ENCODE results near the gene ITGB3. TPM values are rescaled to one million over a fixed set of nuclear protein-coding genes. Genes with fewer than 3 reads are reported as not detected.

ITGB3 gene
- total and polyA plus RNA-seq, 9 of the 15 experiments (the other 6 are each of a cell fraction or from before 2014, with no cell fraction given), result 0.08 to 2.6 (median 0.62) TPM; not detected in 1

DNA sequence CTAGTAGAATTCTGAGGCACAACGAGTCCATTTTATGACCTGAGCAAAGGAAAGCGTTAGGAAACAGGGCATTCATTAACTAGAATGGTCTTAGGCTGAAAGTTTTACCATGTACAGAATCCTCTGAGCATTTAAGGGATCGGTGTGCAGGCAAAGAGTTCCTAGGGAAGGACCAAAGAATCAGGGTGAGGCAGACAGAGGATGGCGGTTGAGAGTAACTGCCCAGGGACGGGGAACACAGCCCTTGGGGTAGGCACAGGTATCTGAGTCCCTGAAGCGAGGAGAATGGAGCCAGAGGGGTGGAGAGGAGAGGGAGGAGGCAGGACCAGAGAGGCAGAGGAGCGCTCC is 14.0 kb upstream of the ITGB3 start:
- in situ Hi-C loops (cut with MboI) (no loop called here), intact Hi-C loops (cut with micrococcal nuclease) (no loop called here)
- POLR2A ChIA-PET, result interaction anchor here (1.1 to 2.1 kb wide), 4 partner anchors 11 to 52 kb away, joined by 4 to 7 read pairs (median 4); partner anchors contain the start of gene ITGB3
- peaks cover 20 to 21% of the 10 kb centered on the region in 2 experiments for H3K4me1 ChIP-seq (replicated peaks in 1 of 2; ENCODE audit: control insufficient read depth in 2 of 2, insufficient read depth in 2 of 2, low read length in 2 of 2)
- no peaks in the 10 kb centered on the region for H3K36me3 ChIP-seq (ENCODE audit: control insufficient read depth, insufficient read depth, low read length)
- peak overlapping the region; percentile 51 for H3K4me2 ChIP-seq (ENCODE audit: insufficient read depth, low read length)
- FAIRE-seq, result no peak
- peak overlapping the region; percentile 98 for H2AFZ ChIP-seq (ENCODE audit: low read depth, low read length)
- peak overlapping the region; percentile 69 for H3K27ac ChIP-seq (ENCODE audit: extremely low read depth, low read depth, low read length)
- H3K9me1 ChIP-seq (ENCODE audit: control insufficient read depth, insufficient read depth, low read length), result peaks cover 4% of the 10 kb centered on the region
- BruUV-seq (replicated peaks), result no TSS peak
- CTCF ChIA-PET (ENCODE audit: low intra/inter-chr PET ratio), result no interaction called here
- ATAC-seq, result no peak; the same call in 2 of the 3 replicates
- H3K4me3 ChIP-seq, result no peak overlapping the region
- no peak for DNase-seq (ENCODE audit: extremely low read depth in 1 of 4, low spot score in 3 of 4)
- WGBS (ENCODE audit: insufficient coverage, low coverage, missing lambda C conversion rate), result 58% methylated on average over 7 of the region's 7 CpGs
- H3K27me3 ChIP-seq (ENCODE audit: control insufficient read depth in 2 of 2, insufficient read depth in 2 of 2, low read length in 2 of 2), result no peaks in the 10 kb centered on the region
- peak overlapping the region; percentile 59 to 65; a peak in 3 of 4 replicates for H3K9ac ChIP-seq (ENCODE audit: insufficient read depth in 1 of 2, low read depth in 2 of 2, low read length in 2 of 2)
- no peaks in the 10 kb centered on the region; the same call in 1 of the 2 replicates for H3K9me3 ChIP-seq (replicated peaks; ENCODE audit: control insufficient read depth, insufficient read depth, low read depth, low read length)
- H4K20me1 ChIP-seq (replicated peaks; ENCODE audit: control insufficient read depth, insufficient read depth, low read length), result no peaks in the 10 kb centered on the region
- H3K79me2 ChIP-seq (ENCODE audit: control insufficient read depth, insufficient read depth, low read length), result no peaks in the 10 kb centered on the region
- TF ChIP-seq SMARCA5 (IDR thresholded peaks at IDR 0.05) (peak; percentile 36; the same call in 1 of the 2 replicates), CAMTA2 (CRISPR knock-in tag; conservative IDR thresholded peaks at IDR 0.05) (no peak), SMARCC2 (IDR thresholded peaks at IDR 0.05; ENCODE audit: low read depth) (no peak), FOXJ3 (CRISPR knock-in tag; IDR thresholded peaks at IDR 0.05) (no peak), BRD9 (IDR thresholded peaks at IDR 0.05; ENCODE audit: low read depth, partially characterized antibody) (peak; percentile 16)

DNA sequence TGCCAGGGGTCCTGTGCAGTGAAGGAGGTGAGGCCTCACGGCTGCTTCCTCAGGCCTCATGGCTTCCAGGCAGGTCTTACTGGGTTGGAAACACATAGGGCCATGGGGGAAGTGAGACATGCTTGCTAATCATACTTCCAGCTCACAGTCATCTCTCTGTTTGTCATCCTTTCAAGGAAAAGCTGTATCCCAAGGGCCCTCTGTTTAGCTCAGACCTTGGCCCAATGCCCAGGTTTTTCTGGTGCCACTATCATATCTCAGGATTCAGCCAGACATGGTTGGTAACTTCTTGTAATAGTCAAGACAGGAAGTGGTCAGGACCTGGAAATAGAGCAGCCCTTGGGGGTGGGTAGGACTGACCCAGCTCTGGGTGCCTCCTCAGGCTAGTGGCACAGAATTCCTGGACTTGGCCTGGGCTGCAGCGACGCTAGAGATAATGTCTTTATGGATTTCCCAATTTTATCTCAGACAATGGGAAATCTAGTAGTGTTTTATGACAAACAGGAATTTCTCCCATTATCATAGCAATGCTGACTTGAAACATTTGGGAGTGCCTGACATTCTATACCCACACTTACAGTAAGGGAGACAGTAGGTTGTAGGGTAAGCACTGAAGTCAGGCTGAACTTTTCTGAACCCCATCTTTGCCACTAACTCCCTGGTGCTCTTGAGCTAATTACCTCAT is 13.5 kb upstream of the ITGB3 start:
- ChIA-PET CTCF (ENCODE audit: low intra/inter-chr PET ratio) (no interaction called here), POLR2A (interaction anchor here (1.0 to 2.1 kb wide), 5 partner anchors 10 to 75 kb away, joined by 3 to 7 read pairs (median 4); partner anchors contain the start of gene ITGB3)
- peaks cover 20 to 21% of the 10 kb centered on the region in 2 experiments for H3K4me1 ChIP-seq (replicated peaks in 1 of 2; ENCODE audit: control insufficient read depth in 2 of 2, insufficient read depth in 2 of 2, low read length in 2 of 2)
- peak; percentile 87 for FAIRE-seq
- H3K9ac ChIP-seq (ENCODE audit: insufficient read depth in 1 of 2, low read depth in 2 of 2, low read length in 2 of 2), result peak overlapping the region; percentile 59 to 65; a peak in 3 of 4 replicates
- intact Hi-C loops (cut with micrococcal nuclease) (no loop called here), in situ Hi-C loops (cut with MboI) (no loop called here)
- H3K27me3 ChIP-seq (ENCODE audit: control insufficient read depth in 2 of 2, insufficient read depth in 2 of 2, low read length in 2 of 2), result no peaks in the 10 kb centered on the region
- no TSS peak for BruUV-seq (replicated peaks)
- 13% methylated on average over 3 of the region's 3 CpGs for WGBS (ENCODE audit: insufficient coverage, low coverage, missing lambda C conversion rate)
- peak overlapping the region; percentile 98 for H2AFZ ChIP-seq (ENCODE audit: low read depth, low read length)
- peaks cover 4% of the 10 kb centered on the region for H3K9me1 ChIP-seq (ENCODE audit: control insufficient read depth, insufficient read depth, low read length)
- H3K9me3 ChIP-seq (replicated peaks; ENCODE audit: control insufficient read depth, insufficient read depth, low read depth, low read length), result no peaks in the 10 kb centered on the region; the same call in 1 of the 2 replicates
- peak in 3 of 4 experiments; percentile 32 to 87 (median 72) for DNase-seq (ENCODE audit: extremely low read depth in 1 of 4, low spot score in 3 of 4)
- peak overlapping the region; percentile 51 for H3K4me2 ChIP-seq (ENCODE audit: insufficient read depth, low read length)
- no peak overlapping the region for H3K4me3 ChIP-seq
- peak; percentile 82 for ATAC-seq
- no peaks in the 10 kb centered on the region for H4K20me1 ChIP-seq (replicated peaks; ENCODE audit: control insufficient read depth, insufficient read depth, low read length)
- H3K79me2 ChIP-seq (ENCODE audit: control insufficient read depth, insufficient read depth, low read length), result no peaks in the 10 kb centered on the region
- no peaks in the 10 kb centered on the region for H3K36me3 ChIP-seq (ENCODE audit: control insufficient read depth, insufficient read depth, low read length)
- peak overlapping the region; percentile 69 for H3K27ac ChIP-seq (ENCODE audit: extremely low read depth, low read depth, low read length)
- no peak for TF ChIP-seq PRMT5 (CRISPR knock-in tag; IDR thresholded peaks at IDR 0.05)
- TF ChIP-seq NR2C2 (CRISPR knock-in tag; IDR thresholded peaks at IDR 0.05), result no peak
- peak; percentile 29; the same call in 1 of the 2 replicates for TF ChIP-seq NR2C2 (tag; IDR thresholded peaks at IDR 0.05)
- no peak for TF ChIP-seq POLR2AphosphoS2 (IDR thresholded peaks at IDR 0.05; ENCODE audit: low read length)
- TF ChIP-seq ZNF224 (CRISPR knock-in tag; IDR thresholded peaks at IDR 0.05), result no peak
- TF ChIP-seq MTF1 (CRISPR knock-in tag; IDR thresholded peaks at IDR 0.05; ENCODE audit: borderline replicate concordance), result no peak
- TF ChIP-seq, protein P1, sequence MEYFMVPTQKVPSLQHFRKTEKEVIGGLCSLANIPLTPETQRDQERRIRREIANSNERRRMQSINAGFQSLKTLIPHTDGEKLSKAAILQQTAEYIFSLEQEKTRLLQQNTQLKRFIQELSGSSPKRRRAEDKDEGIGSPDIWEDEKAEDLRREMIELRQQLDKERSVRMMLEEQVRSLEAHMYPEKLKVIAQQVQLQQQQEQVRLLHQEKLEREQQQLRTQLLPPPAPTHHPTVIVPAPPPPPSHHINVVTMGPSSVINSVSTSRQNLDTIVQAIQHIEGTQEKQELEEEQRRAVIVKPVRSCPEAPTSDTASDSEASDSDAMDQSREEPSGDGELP (CRISPR knock-in tag; IDR thresholded peaks at IDR 0.05; ENCODE audit: borderline replicate concordance), result 0 out of 2 replicates have a peak, but pooled peaks have one; percentile 32
- 0 out of 2 replicates have a peak, but pooled peaks have one; percentile 66 for TF ChIP-seq ETV5 (CRISPR knock-in tag; IDR thresholded peaks at IDR 0.05; ENCODE audit: low read depth)
- TF ChIP-seq ZNF589 (CRISPR knock-in tag; IDR thresholded peaks at IDR 0.05; ENCODE audit: low read depth), result peak; percentile 96
- TF ChIP-seq, protein P2, sequence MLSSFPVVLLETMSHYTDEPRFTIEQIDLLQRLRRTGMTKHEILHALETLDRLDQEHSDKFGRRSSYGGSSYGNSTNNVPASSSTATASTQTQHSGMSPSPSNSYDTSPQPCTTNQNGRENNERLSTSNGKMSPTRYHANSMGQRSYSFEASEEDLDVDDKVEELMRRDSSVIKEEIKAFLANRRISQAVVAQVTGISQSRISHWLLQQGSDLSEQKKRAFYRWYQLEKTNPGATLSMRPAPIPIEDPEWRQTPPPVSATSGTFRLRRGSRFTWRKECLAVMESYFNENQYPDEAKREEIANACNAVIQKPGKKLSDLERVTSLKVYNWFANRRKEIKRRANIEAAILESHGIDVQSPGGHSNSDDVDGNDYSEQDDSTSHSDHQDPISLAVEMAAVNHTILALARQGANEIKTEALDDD (IDR thresholded peaks at IDR 0.05), result peak; percentile 80; the same call in 1 of the 2 replicates
